Central memory CD8-positive, alpha-beta T cell (primary cell): Measurements from ENCODE around the gene MAP1LC3A.
A peak's percentile ranks its signal among the peaks of the same experiment; 100 is the strongest.

Experiments used
- ATAC-seq: fragments of 150-1000 bp; cut with Tn5 transposase; replicated peaks from 2 replicates; pipeline ENCODE4 v1.10.0; 2022; ENCODE audit warnings: mild to moderate bottlenecking, moderate FRiP score, moderate number of reproducible peaks; ENCODE audit not compliant: poor library complexity, severe bottlenecking; ENCODE audit errors: extremely low read depth
- DNase-seq, 2 donors: peaks; one replicate each; pipeline ENCODE4 v3.0.0; 2021; ENCODE audit warnings: low spot score in 2 of 2
- H3K27ac Mint-ChIP-seq: one replicate; pipeline ENCODE4 v1.8.0; 2022; ENCODE audit warnings: low read depth, mild to moderate bottlenecking, moderate library complexity, mixed read lengths
- H3K27me3 Mint-ChIP-seq: one replicate; pipeline ENCODE4 v1.8.0; 2022; ENCODE audit warnings: mixed read lengths
- H3K36me3 Mint-ChIP-seq: one replicate; pipeline ENCODE4 v1.8.0; 2022; ENCODE audit warnings: mild to moderate bottlenecking, moderate library complexity, mixed read lengths; ENCODE audit not compliant: insufficient read depth
- H3K4me1 Mint-ChIP-seq: one replicate; pipeline ENCODE4 v1.8.0; 2022; ENCODE audit warnings: mixed read lengths
- H3K4me3 Mint-ChIP-seq: one replicate; pipeline ENCODE4 v1.8.0; 2022; ENCODE audit warnings: mild to moderate bottlenecking, moderate library complexity, mixed read lengths
- H3K9me3 Mint-ChIP-seq: one replicate; pipeline ENCODE4 v1.8.0; 2022; ENCODE audit warnings: mixed read lengths

MAP1LC3A gene

GRCh38 chr20:34544109-34544796 is 14.3 kb upstream of the MAP1LC3A start:
- Mint-ChIP-seq H3K4me3 (no peak overlapping the region), H3K4me1 (peaks cover 30% of the 10 kb centered on the region), H3K27ac (peak overlapping the region; percentile 29), H3K27me3 (no peaks in the 10 kb centered on the region), H3K9me3 (no peaks in the 10 kb centered on the region), H3K36me3 (peaks cover 12% of the 10 kb centered on the region)
- ATAC-seq = no peak
- DNase-seq = no peak

GRCh38 chr20:34546751-34547181 is 11.8 kb upstream of the MAP1LC3A start:
- peaks cover 3% of the 10 kb centered on the region for H3K36me3 Mint-ChIP-seq
- no peaks in the 10 kb centered on the region for H3K27me3 Mint-ChIP-seq
- ATAC-seq (no peak), DNase-seq (no peak)
- H3K27ac Mint-ChIP-seq = no peak overlapping the region
- H3K4me1 Mint-ChIP-seq = peaks cover 8% of the 10 kb centered on the region
- H3K9me3 Mint-ChIP-seq = no peaks in the 10 kb centered on the region
- H3K4me3 Mint-ChIP-seq = no peak overlapping the region

- Mint-ChIP-seq H3K27me3 (no peaks in the 10 kb centered on the region), H3K4me3 (no peak overlapping the region), H3K36me3 (peaks cover 3% of the 10 kb centered on the region), H3K27ac (no peak overlapping the region), H3K9me3 (no peaks in the 10 kb centered on the region), H3K4me1 (peaks cover 5% of the 10 kb centered on the region)
- DNase-seq (no peak), ATAC-seq (no peak)
Observed at GRCh38 chr20:34547844-34548613, 10.5 kb upstream of the MAP1LC3A start.

- Mint-ChIP-seq H3K4me3 (no peak overlapping the region), H3K4me1 (peaks cover 4% of the 10 kb centered on the region), H3K9me3 (no peaks in the 10 kb centered on the region), H3K27ac (no peak overlapping the region), H3K27me3 (no peaks in the 10 kb centered on the region), H3K36me3 (peaks cover 3% of the 10 kb centered on the region)
- ATAC-seq = no peak
- no peak for DNase-seq
Observed at GRCh38 chr20:34549291-34549928, 9.1 kb upstream of the MAP1LC3A start.

- Mint-ChIP-seq H3K27ac (no peak overlapping the region), H3K36me3 (peaks cover 1% of the 10 kb centered on the region)
Observed at GRCh38 chr20:34549929-34550305, 8.6 kb upstream of the MAP1LC3A start.

GRCh38 chr20:34552569-34552968 is 5.9 kb upstream of the MAP1LC3A start:
- no peaks in the 10 kb centered on the region for H3K9me3 Mint-ChIP-seq

More at GRCh38 chr20:34549929-34550305, 8.6 kb upstream of the MAP1LC3A start:
- no peaks in the 10 kb centered on the region for H3K9me3 Mint-ChIP-seq
- no peak overlapping the region for H3K4me3 Mint-ChIP-seq
- no peaks in the 10 kb centered on the region for H3K27me3 Mint-ChIP-seq
- H3K4me1 Mint-ChIP-seq = no peaks in the 10 kb centered on the region
- DNase-seq = no peak
- no peak for ATAC-seq

GRCh38 chr20:34553366-34553867 is 5.1 kb upstream of the MAP1LC3A start:
- ATAC-seq = no peak
- Mint-ChIP-seq H3K36me3 (peaks cover 7% of the 10 kb centered on the region), H3K27ac (no peak overlapping the region), H3K27me3 (no peaks in the 10 kb centered on the region), H3K9me3 (no peaks in the 10 kb centered on the region), H3K4me3 (no peak overlapping the region), H3K4me1 (peaks cover 12% of the 10 kb centered on the region)
- no peak for DNase-seq

More at GRCh38 chr20:34552569-34552968, 5.9 kb upstream of the MAP1LC3A start:
- no peak for DNase-seq
- H3K27ac Mint-ChIP-seq = peak overlapping the region; percentile 29
- peaks cover 1% of the 10 kb centered on the region for H3K36me3 Mint-ChIP-seq
- H3K4me1 Mint-ChIP-seq = peaks cover 5% of the 10 kb centered on the region
- H3K4me3 Mint-ChIP-seq = no peak overlapping the region
- no peaks in the 10 kb centered on the region for H3K27me3 Mint-ChIP-seq
- no peak for ATAC-seq

GRCh38 chr20:34557936-34558319 is 590 bp upstream of the MAP1LC3A start:
- Mint-ChIP-seq H3K36me3 (peaks cover 27% of the 10 kb centered on the region), H3K4me1 (peaks cover 13% of the 10 kb centered on the region), H3K27me3 (no peaks in the 10 kb centered on the region), H3K9me3 (no peaks in the 10 kb centered on the region), H3K27ac (peak overlapping the region; percentile 99), H3K4me3 (peak overlapping the region; percentile 83)
- no peak for ATAC-seq
- DNase-seq = no peak

GRCh38 chr20:34559311-34560140 is 1.0 kb downstream of the MAP1LC3A start:
- ATAC-seq (no peak), DNase-seq (no peak)
- Mint-ChIP-seq H3K27ac (peak overlapping the region; percentile 69), H3K4me3 (peak overlapping the region; percentile 57), H3K36me3 (peaks cover 27% of the 10 kb centered on the region), H3K9me3 (no peaks in the 10 kb centered on the region), H3K4me1 (peaks cover 13% of the 10 kb centered on the region), H3K27me3 (no peaks in the 10 kb centered on the region)

- Mint-ChIP-seq H3K4me1 (peaks cover 13% of the 10 kb centered on the region), H3K27ac (peak overlapping the region; percentile 69), H3K9me3 (no peaks in the 10 kb centered on the region), H3K4me3 (peak overlapping the region; percentile 57), H3K27me3 (no peaks in the 10 kb centered on the region), H3K36me3 (peaks cover 27% of the 10 kb centered on the region)
- DNase-seq (no peak), ATAC-seq (no peak)
Observed at GRCh38 chr20:34560141-34560523, 1.6 kb downstream of the MAP1LC3A start.

GRCh38 chr20:34560614-34561013 is 2.1 kb downstream of the MAP1LC3A start:
- H3K4me3 Mint-ChIP-seq = peak overlapping the region; percentile 57
- H3K27me3 Mint-ChIP-seq = no peaks in the 10 kb centered on the region
- H3K4me1 Mint-ChIP-seq = peaks cover 13% of the 10 kb centered on the region
- no peaks in the 10 kb centered on the region for H3K9me3 Mint-ChIP-seq
- peak overlapping the region; percentile 69 for H3K27ac Mint-ChIP-seq
- no peak for DNase-seq
- no peak for ATAC-seq
- peaks cover 27% of the 10 kb centered on the region for H3K36me3 Mint-ChIP-seq

- Mint-ChIP-seq H3K27ac (peak overlapping the region; percentile 69), H3K4me3 (peak overlapping the region; percentile 8), H3K9me3 (no peaks in the 10 kb centered on the region)
Observed at GRCh38 chr20:34561661-34562060, 3.1 kb downstream of the MAP1LC3A start.

More at GRCh38 chr20:34561661-34562060, 3.1 kb downstream of the MAP1LC3A start:
- Mint-ChIP-seq H3K27me3 (no peaks in the 10 kb centered on the region), H3K36me3 (peaks cover 27% of the 10 kb centered on the region), H3K4me1 (peaks cover 13% of the 10 kb centered on the region)
- ATAC-seq (no peak), DNase-seq (no peak)
